ENCODE results near the gene PTPRB.

- TF ChIP-seq CTCF (IDR thresholded peaks at IDR 0.05; ENCODE audit: low read depth, low read length) = no peak
- TF ChIP-seq EZH2phosphoT487 (IDR thresholded peaks at IDR 0.05; ENCODE audit: low read depth) = no peak
These were observed 169.1 kb downstream of the PTPRB start for GRCh38 chr12:70467918-70468733.

Data from OCI-LY3 (cell line).